LHCN-M2 (cell line): ENCODE measurements around the gene XPO1. TPM values are rescaled to one million over a fixed set of nuclear protein-coding genes. Genes with fewer than 3 reads are reported as not detected.
A peak's percentile ranks its signal among the peaks of the same experiment; 100 is the strongest.
"Not testable (repeated sequence)": the region's sequence is repeated elsewhere in the genome, so short reads cannot be mapped to it uniquely, and the experiment has no call there.

ENCODE experiments used
- DNase-seq: peaks from one replicate; pipeline ENCODE4 v3.0.0-alpha.2; 2012; ENCODE audit warnings: low read depth
- total RNA-seq: library from RNA; depleted of rRNA; stranded (reverse); fragments of >200 nt; gene quantifications from 2 replicates; pipeline ENCODE4 v1.2.3, GENCODE V29; 2014

The XPO1 gene
- total RNA-seq, 1 experiment from 2014 or later = 187 TPM

GRCh38 chr2:61536572-61537276 is 1.4 kb downstream of the XPO1 start:
- DNase-seq = peak; percentile 90

GRCh38 chr2:61536180-61536571 is 2.0 kb downstream of the XPO1 start:
- DNase-seq = peak; percentile 29

GRCh38 chr2:61535449-61535848 is 2.7 kb downstream of the XPO1 start:
- DNase-seq = no peak

- no peak for DNase-seq
Observed at GRCh38 chr2:61534926-61535325, 3.2 kb downstream of the XPO1 start.

- DNase-seq = no peak
Observed at GRCh38 chr2:61530749-61531148, 7.4 kb downstream of the XPO1 start.

GRCh38 chr2:61529944-61530735 is 8.0 kb downstream of the XPO1 start:
- DNase-seq = no peak

- no peak for DNase-seq
Observed at GRCh38 chr2:61520261-61520660, 17.9 kb downstream of the XPO1 start.

GRCh38 chr2:61512768-61513398 is 25.3 kb downstream of the XPO1 start:
- DNase-seq = no peak

- DNase-seq = no peak
Observed at GRCh38 chr2:61510674-61511671, 27.2 kb downstream of the XPO1 start.

GRCh38 chr2:61504949-61505348 is 33.2 kb downstream of the XPO1 start:
- DNase-seq = no peak

- DNase-seq = no peak
Observed at GRCh38 chr2:61499060-61499459, 39.1 kb downstream of the XPO1 start.

- DNase-seq = peak; percentile 54
Observed at GRCh38 chr2:61493523-61493942, 44.6 kb downstream of the XPO1 start.

GRCh38 chr2:61492476-61492875 is 45.7 kb downstream of the XPO1 start:
- no peak for DNase-seq

GRCh38 chr2:61485281-61485680 is 52.9 kb downstream of the XPO1 start:
- DNase-seq = no peak

- no peak for DNase-seq
Observed at GRCh38 chr2:61478086-61478485, 60.1 kb downstream of the XPO1 start.

GRCh38 chr2:61476929-61477589 is 61.1 kb downstream of the XPO1 start:
- not testable (repeated sequence) for DNase-seq

GRCh38 chr2:61471905-61472805 is 66.0 kb downstream of the XPO1 start:
- DNase-seq = no peak

- DNase-seq = peak; percentile 94
Observed at GRCh38 chr2:61470965-61471904, 66.9 kb downstream of the XPO1 start, which contains the start of gene USP34. TSS of gene USP34 (minus strand) at chr2:61471087. CDS start at chr2:61470692, 395 bp downstream.
